ENCODE data around the gene ME3. TPM values are rescaled to one million over a fixed set of nuclear protein-coding genes. Genes with fewer than 3 reads are reported as not detected.
"Not testable (repeated sequence)": the region's sequence is repeated elsewhere in the genome, so short reads cannot be mapped to it uniquely, and the experiment has no call there.

The ME3 gene
- polyA plus RNA-seq, 2 of the 4 experiments (the other 2 are of a cell fraction), result 19.7 to 22.3 TPM

DNA sequence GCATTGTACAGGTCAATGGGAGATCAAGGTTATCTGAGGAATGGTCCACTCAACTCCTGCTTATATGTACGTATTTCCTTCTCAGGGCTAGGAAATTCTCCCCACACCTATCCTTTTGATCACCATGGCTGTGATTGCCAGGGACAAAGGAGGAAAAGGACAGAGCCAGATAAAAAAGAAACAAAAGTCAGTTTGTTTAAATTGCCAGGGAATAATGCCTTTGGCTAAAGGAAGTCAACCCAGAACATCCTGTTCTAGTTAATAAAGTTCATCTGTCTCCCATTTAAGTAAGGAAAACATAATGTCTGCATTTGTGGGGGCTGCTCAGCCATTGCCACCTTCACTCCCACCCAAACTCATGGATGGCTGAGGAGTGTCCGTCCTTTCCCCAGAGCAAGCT is 124.7 kb downstream of the ME3 start:
- Histone ChIP-seq H3K4me2 (no peak overlapping the region), H3K4me3 (no peak overlapping the region), H3K9me3 (peaks cover under 1% of the 10 kb centered on the region; the same call in 1 of the 3 replicates), H3K27ac (peak overlapping the region; percentile 7 to 18; a peak in 2 of 6 replicates), H3K4me1 (peaks cover 20% of the 10 kb centered on the region)
- WGBS (ENCODE audit: missing lambda C conversion rate), result 86% methylated on average over 2 of the region's 2 CpGs
- ChIA-PET CTCF (interaction anchor here (1.2 to 1.4 kb wide), 2 partner anchors 9 to 89 kb away, joined by 3 read pairs; no protein-coding TSS in a partner anchor), POLR2A (no interaction called here)
- DNase-seq (ENCODE audit: low read depth in 1 of 2, low spot score in 1 of 2), result no peak
- FAIRE-seq, result no peak
- TF ChIP-seq, protein P1, sequence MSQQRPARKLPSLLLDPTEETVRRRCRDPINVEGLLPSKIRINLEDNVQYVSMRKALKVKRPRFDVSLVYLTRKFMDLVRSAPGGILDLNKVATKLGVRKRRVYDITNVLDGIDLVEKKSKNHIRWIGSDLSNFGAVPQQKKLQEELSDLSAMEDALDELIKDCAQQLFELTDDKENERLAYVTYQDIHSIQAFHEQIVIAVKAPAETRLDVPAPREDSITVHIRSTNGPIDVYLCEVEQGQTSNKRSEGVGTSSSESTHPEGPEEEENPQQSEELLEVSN (IDR thresholded peaks at IDR 0.05; ENCODE audit: borderline replicate concordance, low read depth), result no peak
- TF ChIP-seq TP53 (CRISPR knock-in tag; IDR thresholded peaks at IDR 0.05), result no peak
- TF ChIP-seq CHD4 (IDR thresholded peaks at IDR 0.05; ENCODE audit: borderline replicate concordance), result no peak
- TF ChIP-seq ZNF302 (CRISPR knock-in tag; IDR thresholded peaks at IDR 0.05), result no peak
- TF ChIP-seq HOXB13 (CRISPR knock-in tag; IDR thresholded peaks at IDR 0.05; ENCODE audit: low read depth), result no peak
- no peak for TF ChIP-seq RNF2 (IDR thresholded peaks at IDR 0.05; ENCODE audit: borderline replicate concordance, low read depth)
- TF ChIP-seq MYC (IDR thresholded peaks at IDR 0.05; ENCODE audit: borderline replicate concordance, low read length), result no peak
- no peak for TF ChIP-seq CEBPB (IDR thresholded peaks at IDR 0.05)
- no peak for TF ChIP-seq HES2 (IDR thresholded peaks at IDR 0.05)
- no peak for TF ChIP-seq HEYL (CRISPR knock-in tag; IDR thresholded peaks at IDR 0.05)
- TF ChIP-seq REST (IDR thresholded peaks at IDR 0.05), result no peak
- TF ChIP-seq MAX (IDR thresholded peaks at IDR 0.05), result no peak
- TF ChIP-seq NR3C1 (IDR thresholded peaks at IDR 0.05), result no peak
- TF ChIP-seq FOSB (CRISPR knock-in tag; IDR thresholded peaks at IDR 0.05), result no peak
- TF ChIP-seq, protein P2, sequence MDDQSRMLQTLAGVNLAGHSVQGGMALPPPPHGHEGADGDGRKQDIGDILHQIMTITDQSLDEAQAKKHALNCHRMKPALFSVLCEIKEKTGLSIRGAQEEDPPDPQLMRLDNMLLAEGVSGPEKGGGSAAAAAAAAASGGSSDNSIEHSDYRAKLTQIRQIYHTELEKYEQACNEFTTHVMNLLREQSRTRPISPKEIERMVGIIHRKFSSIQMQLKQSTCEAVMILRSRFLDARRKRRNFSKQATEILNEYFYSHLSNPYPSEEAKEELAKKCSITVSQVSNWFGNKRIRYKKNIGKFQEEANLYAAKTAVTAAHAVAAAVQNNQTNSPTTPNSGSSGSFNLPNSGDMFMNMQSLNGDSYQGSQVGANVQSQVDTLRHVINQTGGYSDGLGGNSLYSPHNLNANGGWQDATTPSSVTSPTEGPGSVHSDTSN (IDR thresholded peaks at IDR 0.05), result no peak
- TF ChIP-seq JUNB (IDR thresholded peaks at IDR 0.05), result no peak
- no peak for TF ChIP-seq EHMT2 (IDR thresholded peaks at IDR 0.05; ENCODE audit: low read depth)
- ATAC-seq, result no peak

GRCh38 chr11:86541299-86541698 is 131.1 kb downstream of the ME3 start:
- WGBS (ENCODE audit: missing lambda C conversion rate), result 84% methylated on average over 3 of the region's 3 CpGs
- DNase-seq (ENCODE audit: low read depth in 1 of 2, low spot score in 1 of 2); ATAC-seq; FAIRE-seq; H3K9me3 ChIP-seq; POLR2A ChIA-PET; H3K27ac ChIP-seq; H3K4me2 ChIP-seq; H3K4me3 ChIP-seq; H3K4me1 ChIP-seq: not testable (repeated sequence)
- CTCF ChIA-PET, result interaction anchor here (0.7 to 1.4 kb wide), 3 partner anchors 10 to 181 kb away, joined by 3 to 4 read pairs (median 3); no protein-coding TSS in a partner anchor

- WGBS (ENCODE audit: missing lambda C conversion rate), result 77% methylated on average over 3 of the region's 3 CpGs
- CTCF ChIA-PET, result no interaction called here
- DNase-seq (ENCODE audit: low read depth in 1 of 2, low spot score in 1 of 2) (no peak), ATAC-seq (no peak), FAIRE-seq (no peak)
- Histone ChIP-seq H3K4me2 (no peak overlapping the region), H3K4me1 (peaks cover 9% of the 10 kb centered on the region), H3K4me3 (no peak overlapping the region), H3K9me3 (peaks cover 8% of the 10 kb centered on the region; the same call in 1 of the 3 replicates), H3K27ac (no peak overlapping the region; a peak in 1 of 6 replicates)
- TF ChIP-seq ZNF302 (CRISPR knock-in tag; IDR thresholded peaks at IDR 0.05) (no peak), BHLHE40 (IDR thresholded peaks at IDR 0.05; ENCODE audit: low read depth, low read length) (no peak), POLR2AphosphoS2 (conservative IDR thresholded peaks at IDR 0.05; ENCODE audit: low read length) (no peak), ESRRA (IDR thresholded peaks at IDR 0.05; ENCODE audit: borderline replicate concordance, low read length) (no peak), USF2 (IDR thresholded peaks at IDR 0.05) (no peak), FOXS1 (CRISPR knock-in tag; IDR thresholded peaks at IDR 0.05) (no peak), TFCP2L1 (CRISPR knock-in tag; IDR thresholded peaks at IDR 0.05) (no peak), HMGXB4 (CRISPR knock-in tag; IDR thresholded peaks at IDR 0.05; ENCODE audit: borderline replicate concordance) (no peak)
- TF ChIP-seq, protein P3, sequence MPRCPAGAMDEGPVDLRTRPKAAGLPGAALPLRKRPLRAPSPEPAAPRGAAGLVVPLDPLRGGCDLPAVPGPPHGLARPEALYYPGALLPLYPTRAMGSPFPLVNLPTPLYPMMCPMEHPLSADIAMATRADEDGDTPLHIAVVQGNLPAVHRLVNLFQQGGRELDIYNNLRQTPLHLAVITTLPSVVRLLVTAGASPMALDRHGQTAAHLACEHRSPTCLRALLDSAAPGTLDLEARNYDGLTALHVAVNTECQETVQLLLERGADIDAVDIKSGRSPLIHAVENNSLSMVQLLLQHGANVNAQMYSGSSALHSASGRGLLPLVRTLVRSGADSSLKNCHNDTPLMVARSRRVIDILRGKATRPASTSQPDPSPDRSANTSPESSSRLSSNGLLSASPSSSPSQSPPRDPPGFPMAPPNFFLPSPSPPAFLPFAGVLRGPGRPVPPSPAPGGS (IDR thresholded peaks at IDR 0.05), result no peak
- POLR2A ChIA-PET, result no interaction called here
Observed at GRCh38 chr11:86538223-86538548, 134.2 kb downstream of the ME3 start.

Data from A549 (cell line).